ENCODE results near the gene ATP1B3. TPM values are rescaled to one million over a fixed set of nuclear protein-coding genes. Genes with fewer than 3 reads are reported as not detected.

ATP1B3 gene
- total RNA-seq, 6 experiments from 2014 or later, result 219 to 273 (median 247) TPM

GRCh38 chr3:141870091-141870687, 6.3 kb upstream of the ATP1B3 start:
- Mint-ChIP-seq H3K4me3 (no peak overlapping the region), H3K36me3 (ENCODE audit: low read depth) (no peaks in the 10 kb centered on the region), H3K27me3 (ENCODE audit: insufficient read depth) (peaks cover 6% of the 10 kb centered on the region; the same call in 1 of the 2 replicates), H3K27ac (no peak overlapping the region), H3K9me3 (no peaks in the 10 kb centered on the region), H3K4me1 (ENCODE audit: low read depth) (peaks cover 3% of the 10 kb centered on the region)
- DNase-seq, result no peak
- TF ChIP-seq CTCF (IDR thresholded peaks at IDR 0.05), result no peak

- Mint-ChIP-seq H3K36me3 (ENCODE audit: low read depth) (no peaks in the 10 kb centered on the region; the same call in 1 of the 2 replicates), H3K27ac (peak overlapping the region; percentile 97), H3K4me3 (peak overlapping the region; percentile 96), H3K27me3 (ENCODE audit: insufficient read depth) (peaks cover 2% of the 10 kb centered on the region), H3K9me3 (no peaks in the 10 kb centered on the region), H3K4me1 (ENCODE audit: low read depth) (peaks cover 31% of the 10 kb centered on the region)
- TF ChIP-seq CTCF (IDR thresholded peaks at IDR 0.05), result peak; percentile 85
- DNase-seq, result peak; percentile 61
These were observed 1.0 kb upstream of the ATP1B3 start for GRCh38 chr3:141875374-141875892.

- peak overlapping the region; percentile 97 for H3K27ac Mint-ChIP-seq
- no peaks in the 10 kb centered on the region for H3K9me3 Mint-ChIP-seq
These were observed 506 bp upstream of the ATP1B3 start for GRCh38 chr3:141875893-141876380.

GRCh38 chr3:141876891-141877621, 613 bp downstream of the ATP1B3 start:
- H3K4me1 Mint-ChIP-seq (ENCODE audit: low read depth), result peaks cover 44% of the 10 kb centered on the region
- DNase-seq, result peak; percentile 17

More at GRCh38 chr3:141875893-141876380, 506 bp upstream of the ATP1B3 start:
- TF ChIP-seq CTCF (IDR thresholded peaks at IDR 0.05), result no peak
- peak; percentile 60 for DNase-seq
- peaks cover 35% of the 10 kb centered on the region for H3K4me1 Mint-ChIP-seq (ENCODE audit: low read depth)
- peak overlapping the region; percentile 96 for H3K4me3 Mint-ChIP-seq
- H3K27me3 Mint-ChIP-seq (ENCODE audit: insufficient read depth), result peaks cover 2% of the 10 kb centered on the region
- H3K36me3 Mint-ChIP-seq (ENCODE audit: low read depth), result no peaks in the 10 kb centered on the region; the same call in 1 of the 2 replicates

More at GRCh38 chr3:141876891-141877621, 613 bp downstream of the ATP1B3 start:
- peak overlapping the region; percentile 97 for H3K27ac Mint-ChIP-seq
- H3K4me3 Mint-ChIP-seq, result peak overlapping the region; percentile 96
- H3K36me3 Mint-ChIP-seq (ENCODE audit: low read depth), result no peaks in the 10 kb centered on the region; the same call in 1 of the 2 replicates
- TF ChIP-seq CTCF (IDR thresholded peaks at IDR 0.05), result no peak
- H3K9me3 Mint-ChIP-seq, result no peaks in the 10 kb centered on the region
- H3K27me3 Mint-ChIP-seq (ENCODE audit: insufficient read depth), result no peaks in the 10 kb centered on the region; the same call in 1 of the 2 replicates

Measured in HFFc6 (cell line).